Astrocyte (in vitro differentiated cells and primary cell): ENCODE data around the gene PLPPR2.

Source experiments
- CTCF ChIP-seq: IDR thresholded peaks from 2 replicates; pipeline ENCODE4 v1.5.1; 2011; ENCODE audit warnings: low read depth, mild to moderate bottlenecking, inconsistent platforms, low read length, moderate library complexity; ENCODE audit not compliant: insufficient read depth
- EZH2 ChIP-seq: IDR thresholded peaks from 2 replicates; pipeline ENCODE4 v1.6.1; 2012; ENCODE audit warnings: mild to moderate bottlenecking, low read length, inconsistent platforms; ENCODE audit not compliant: insufficient read depth

- no peak for TF ChIP-seq CTCF
- TF ChIP-seq EZH2 = no peak
Measured at GRCh38 chr19:11347546-11348039, 7.6 kb upstream of the PLPPR2 start.
